Sigmoid colon (tissue), 7 donors: ENCODE results near the gene PLCD1. TPM values are rescaled to one million over a fixed set of nuclear protein-coding genes. Genes with fewer than 3 reads are reported as not detected.

ENCODE experiments used
- DNase-seq: peaks from one replicate; pipeline ENCODE4 v3.0.0-alpha.2; 2019
- H3K27ac ChIP-seq, 4 donors: fragments of 200-600 bp; sonication (generic); one replicate each; pipeline ENCODE4 v1.5.1; 2016 to 2019; ENCODE audit warnings: mild to moderate bottlenecking in 1 of 4
- H3K27me3 ChIP-seq, 3 donors: fragments of 200-600 bp; sonication (generic); one replicate each; pipeline ENCODE4 v1.5.1; 2019; ENCODE audit warnings: mild to moderate bottlenecking in 1 of 3
- H3K36me3 ChIP-seq, 4 donors: fragments of 200-600 bp; sonication (generic); one replicate each; pipeline ENCODE4 v1.5.1; 2016 to 2019
- H3K4me1 ChIP-seq, 4 donors: fragments of 200-600 bp; sonication (generic); one replicate each; pipeline ENCODE4 v1.5.1; 2017 to 2019
- H3K4me3 ChIP-seq, 4 donors: fragments of 200-600 bp; sonication (generic); one replicate each; pipeline ENCODE4 v1.5.1; 2017 to 2019; ENCODE audit warnings: mild to moderate bottlenecking in 2 of 4, moderate library complexity in 1 of 4
- H3K9me3 ChIP-seq, 4 donors: fragments of 200-600 bp in 3 of 4; sonication (generic) in 3 of 4; one replicate each; pipeline versions ENCODE4 v1.5.1 to v1.6.1; 2013 to 2019
- CTCF ChIP-seq, 4 experiments: fragments of 450-650 bp in 3 of 4; fragments of 200-600 bp in 1 of 4; IDR thresholded peaks; one replicate each; pipeline ENCODE4 v1.5.1; 2016 to 2019; ENCODE audit warnings: antibody characterized with exemption in 4 of 4, mild to moderate bottlenecking in 3 of 4, moderate library complexity in 2 of 4
- EP300 ChIP-seq, 4 donors: sonication (generic); formaldehyde crosslinking; IDR thresholded peaks; one replicate each; pipeline ENCODE4 v1.6.1; 2017; ENCODE audit warnings: antibody characterized with exemption in 4 of 4
- POLR2A ChIP-seq, 2 donors: fragments of 450-650 bp; IDR thresholded peaks; one replicate each; pipeline ENCODE4 v1.6.1; 2016; ENCODE audit warnings: antibody characterized with exemption in 2 of 2, mild to moderate bottlenecking in 2 of 2, moderate library complexity in 2 of 2
- POLR2AphosphoS5 ChIP-seq, 4 donors: sonication (generic); formaldehyde crosslinking; IDR thresholded peaks; one replicate each; pipeline ENCODE4 v1.6.1; 2017; ENCODE audit warnings: antibody characterized with exemption in 4 of 4
- WGBS, 2 donors: extraction: QIAGEN DNeasy Blood & Tissue Kit; methylation state at CpG; one replicate each; pipeline ENCODE4 v1.1.7; 2013; 5-methylcytosine and 5-hydroxymethylcytosine counted together
- intact Hi-C: fragments of 100-400 bp; cut with DNase I; formaldehyde crosslinking; loops from one replicate; pipeline ENCODE4 v1.15.1; 2023
- polyA plus RNA-seq, 3 donors: library from polyadenylated mRNA; stranded (reverse); fragments of 200-250 nt; gene quantifications; one replicate each; pipeline ENCODE4 v1.2.3, GENCODE V29; 2013
- small RNA-seq, 3 donors: library from RNA; depleted of rRNA; stranded (forward); fragments of <200 nt; gene quantifications; one replicate each; pipeline ENCODE3, GENCODE V24; 2016
- total RNA-seq, 4 donors: library from RNA; depleted of rRNA; stranded (reverse); fragments of >200 nt; gene quantifications; one replicate each; pipeline ENCODE4 v1.1.0, GENCODE V29; 2016
- donor health status: healthy with polysubstance abuse.
- donor health status: Bipolar disorder and iron deficiency.
- donor health status: healthy.

PLCD1 gene
- total and polyA plus RNA-seq, 7 donors = 10.3 to 139 (median 22.7) TPM

GRCh38 chr3:37961622-37962431 lies 67.6 kb downstream of the PLCD1 start:
- DNase-seq = no peak
- Histone ChIP-seq H3K4me1 (peaks cover 0 to 30% (median 15%) of the 10 kb centered on the region in 4 donors), H3K4me3 (no peak overlapping the region), H3K27ac (peak overlapping the region in 2 of 4 donors; percentile 5 to 6), H3K27me3 (no peaks in the 10 kb centered on the region), H3K36me3 (peaks cover 0 to 10% (median 2%) of the 10 kb centered on the region in 4 donors), H3K9me3 (no peaks in the 10 kb centered on the region)
- WGBS, 2 donors = 10 to 48% methylated on average over 6 of the region's 6 CpGs
- TF ChIP-seq EP300 (IDR thresholded peaks at IDR 0.05) = no peak
- TF ChIP-seq POLR2AphosphoS5 (IDR thresholded peaks at IDR 0.05) = no peak
- no peak for TF ChIP-seq POLR2A (IDR thresholded peaks at IDR 0.05)
- no peak for TF ChIP-seq CTCF (IDR thresholded peaks at IDR 0.05)
- intact Hi-C loops = no loop called here

GRCh38 chr3:37957539-37957936 lies 71.9 kb downstream of the PLCD1 start:
- Histone ChIP-seq H3K4me3 (no peak overlapping the region), H3K27me3 (no peaks in the 10 kb centered on the region), H3K27ac (peak overlapping the region; percentile 64 to 78 (median 70)), H3K4me1 (peaks cover 0 to 46% (median 27%) of the 10 kb centered on the region in 4 donors), H3K9me3 (no peaks in the 10 kb centered on the region), H3K36me3 (peaks cover 0 to 7% (median 0%) of the 10 kb centered on the region in 4 donors)
- 58 to 59% methylated on average over 7 of the region's 7 CpGs for WGBS, 2 donors
- intact Hi-C loops = no loop called here
- TF ChIP-seq CTCF (IDR thresholded peaks at IDR 0.05) (no peak), POLR2AphosphoS5 (IDR thresholded peaks at IDR 0.05) (no peak), POLR2A (IDR thresholded peaks at IDR 0.05) (no peak), EP300 (IDR thresholded peaks at IDR 0.05) (no peak)
- DNase-seq = no peak

Small RNAs within 50 kb of the gene (small RNA-seq; reads per million reads assigned to genes)
- gene MIR26A1 = 1.2 to 2.8 (median 1.5) reads per million in 3 donors
- 0 reads per million in 3 donors for gene RF00019

Other genes with a start within 250 kb of the PLCD1 start
- gene CTDSPL, start 167.8 kb downstream of the PLCD1 start, total RNA-seq = 10 to 100 TPM; 46.3 to 69.1 (median 60.5) TPM
- 10 to 100 TPM; 19.1 to 22.8 (median 22.7) TPM for gene CTDSPL, start 167.8 kb downstream of the PLCD1 start, polyA plus RNA-seq
- 1 to 10 TPM; 5.3 to 8.3 (median 6.6) TPM for gene VILL, start 38.9 kb downstream of the PLCD1 start, total RNA-seq
- gene VILL, start 38.9 kb downstream of the PLCD1 start, polyA plus RNA-seq = 100 to 1,000 TPM in 1 of 3 donors, 10 to 100 TPM in 2; 81.7 to 175 (median 97.0) TPM
- gene DLEC1, start 9.6 kb upstream of the PLCD1 start, total RNA-seq = under 1 TPM; 0.16 to 0.41 (median 0.32) TPM
- gene DLEC1, start 9.6 kb upstream of the PLCD1 start, polyA plus RNA-seq = under 1 TPM; 0.42 to 0.60 (median 0.46) TPM
- 10 to 100 TPM; 42.6 to 53.2 (median 47.6) TPM for gene ACAA1, start 107.5 kb upstream of the PLCD1 start, total RNA-seq
- gene ACAA1, start 107.5 kb upstream of the PLCD1 start, polyA plus RNA-seq = 100 to 1,000 TPM; 102 to 258 (median 131) TPM
- gene MYD88, start 109.0 kb upstream of the PLCD1 start, total RNA-seq = 10 to 100 TPM; 27.8 to 39.7 (median 33.4) TPM
- 10 to 100 TPM; 48.6 to 74.0 (median 58.4) TPM for gene MYD88, start 109.0 kb upstream of the PLCD1 start, polyA plus RNA-seq
- gene OXSR1, start 135.9 kb upstream of the PLCD1 start, total RNA-seq = 10 to 100 TPM; 21.8 to 28.8 (median 26.2) TPM
- gene OXSR1, start 135.9 kb upstream of the PLCD1 start, polyA plus RNA-seq = 10 to 100 TPM; 13.8 to 22.9 (median 22.8) TPM
- gene SLC22A13, start 236.2 kb upstream of the PLCD1 start, total RNA-seq = 1 to 10 TPM in 1 of 4 donors, not detected in 3; 2.1 TPM
- gene SLC22A13, start 236.2 kb upstream of the PLCD1 start, polyA plus RNA-seq = under 1 TPM in 1 of 3 donors, not detected in 2; 0.17 TPM